ENCODE data around the gene SCYGR1. TPM values are rescaled to one million over a fixed set of nuclear protein-coding genes. Genes with fewer than 3 reads are reported as not detected.

SCYGR1 gene
- total and polyA plus RNA-seq, 2 of the 13 experiments (the other 11 are each of a cell fraction or from before 2014, with no cell fraction given) = not detected

DNA sequence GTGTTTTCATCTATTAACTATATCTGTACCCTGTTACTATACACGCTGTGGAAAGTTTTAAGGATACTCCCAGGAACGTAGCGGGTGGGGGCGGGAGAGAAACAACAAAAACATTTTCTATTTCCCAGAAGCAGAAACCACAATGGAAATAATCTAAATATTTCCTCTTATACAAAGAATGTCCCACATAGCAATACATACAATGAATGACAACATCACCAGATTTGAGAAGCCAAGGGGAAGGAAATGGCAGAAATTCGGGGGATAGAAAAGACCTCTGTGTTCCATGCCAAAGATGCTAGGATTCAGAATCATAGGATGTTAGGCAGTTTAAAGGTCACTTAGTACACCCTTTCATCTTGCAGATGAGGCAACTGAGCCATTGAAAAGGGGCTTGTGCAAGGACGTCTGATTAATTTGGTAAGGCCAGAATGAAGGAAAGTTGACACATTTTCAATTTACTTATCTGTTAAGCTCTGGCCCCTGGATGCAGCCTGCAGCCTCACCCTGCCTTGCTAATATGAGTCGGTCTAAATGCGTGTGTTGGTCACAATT is 41.1 kb upstream of the SCYGR1 start (continued):
- TF ChIP-seq, protein P1, sequence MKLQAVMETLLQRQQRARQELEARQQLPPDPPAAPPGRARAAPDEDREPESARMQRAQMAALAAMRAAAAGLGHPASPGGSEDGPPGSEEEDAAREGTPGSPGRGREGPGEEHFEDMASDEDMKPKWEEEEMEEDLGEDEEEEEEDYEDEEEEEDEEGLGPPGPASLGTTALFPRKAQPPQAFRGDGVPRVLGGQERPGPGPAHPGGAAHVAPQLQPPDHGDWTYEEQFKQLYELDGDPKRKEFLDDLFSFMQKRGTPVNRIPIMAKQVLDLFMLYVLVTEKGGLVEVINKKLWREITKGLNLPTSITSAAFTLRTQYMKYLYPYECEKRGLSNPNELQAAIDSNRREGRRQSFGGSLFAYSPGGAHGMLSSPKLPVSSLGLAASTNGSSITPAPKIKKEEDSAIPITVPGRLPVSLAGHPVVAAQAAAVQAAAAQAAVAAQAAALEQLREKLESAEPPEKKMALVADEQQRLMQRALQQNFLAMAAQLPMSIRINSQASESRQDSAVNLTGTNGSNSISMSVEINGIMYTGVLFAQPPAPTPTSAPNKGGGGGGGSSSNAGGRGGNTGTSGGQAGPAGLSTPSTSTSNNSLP (IDR thresholded peaks at IDR 0.05; ENCODE audit: low read depth, low read length) = peak; percentile 89
- 0 out of 2 replicates have a peak, but pooled peaks have one; percentile 32 for TF ChIP-seq HMG20A (CRISPR knock-in tag; IDR thresholded peaks at IDR 0.05; ENCODE audit: borderline replicate concordance)
- TF ChIP-seq MXD4 (CRISPR knock-in tag; IDR thresholded peaks at IDR 0.05) = no peak
- 0 out of 2 replicates have a peak, but pooled peaks have one; percentile 32 for TF ChIP-seq GFI1 (CRISPR knock-in tag; IDR thresholded peaks at IDR 0.05; ENCODE audit: borderline replicate concordance)
- TF ChIP-seq, protein P2, sequence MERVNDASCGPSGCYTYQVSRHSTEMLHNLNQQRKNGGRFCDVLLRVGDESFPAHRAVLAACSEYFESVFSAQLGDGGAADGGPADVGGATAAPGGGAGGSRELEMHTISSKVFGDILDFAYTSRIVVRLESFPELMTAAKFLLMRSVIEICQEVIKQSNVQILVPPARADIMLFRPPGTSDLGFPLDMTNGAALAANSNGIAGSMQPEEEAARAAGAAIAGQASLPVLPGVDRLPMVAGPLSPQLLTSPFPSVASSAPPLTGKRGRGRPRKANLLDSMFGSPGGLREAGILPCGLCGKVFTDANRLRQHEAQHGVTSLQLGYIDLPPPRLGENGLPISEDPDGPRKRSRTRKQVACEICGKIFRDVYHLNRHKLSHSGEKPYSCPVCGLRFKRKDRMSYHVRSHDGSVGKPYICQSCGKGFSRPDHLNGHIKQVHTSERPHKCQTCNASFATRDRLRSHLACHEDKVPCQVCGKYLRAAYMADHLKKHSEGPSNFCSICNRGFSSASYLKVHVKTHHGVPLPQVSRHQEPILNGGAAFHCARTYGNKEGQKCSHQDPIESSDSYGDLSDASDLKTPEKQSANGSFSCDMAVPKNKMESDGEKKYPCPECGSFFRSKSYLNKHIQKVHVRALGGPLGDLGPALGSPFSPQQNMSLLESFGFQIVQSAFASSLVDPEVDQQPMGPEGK (CRISPR knock-in tag; IDR thresholded peaks at IDR 0.05) = peak; percentile 30; the same call in 1 of the 2 replicates
- TF ChIP-seq ZNF496 (CRISPR knock-in tag; IDR thresholded peaks at IDR 0.05; ENCODE audit: insufficient replicate concordance) = no peak
- no peak for TF ChIP-seq ZC3H4 (CRISPR knock-in tag; IDR thresholded peaks at IDR 0.05; ENCODE audit: borderline replicate concordance)
- TF ChIP-seq, protein P3, sequence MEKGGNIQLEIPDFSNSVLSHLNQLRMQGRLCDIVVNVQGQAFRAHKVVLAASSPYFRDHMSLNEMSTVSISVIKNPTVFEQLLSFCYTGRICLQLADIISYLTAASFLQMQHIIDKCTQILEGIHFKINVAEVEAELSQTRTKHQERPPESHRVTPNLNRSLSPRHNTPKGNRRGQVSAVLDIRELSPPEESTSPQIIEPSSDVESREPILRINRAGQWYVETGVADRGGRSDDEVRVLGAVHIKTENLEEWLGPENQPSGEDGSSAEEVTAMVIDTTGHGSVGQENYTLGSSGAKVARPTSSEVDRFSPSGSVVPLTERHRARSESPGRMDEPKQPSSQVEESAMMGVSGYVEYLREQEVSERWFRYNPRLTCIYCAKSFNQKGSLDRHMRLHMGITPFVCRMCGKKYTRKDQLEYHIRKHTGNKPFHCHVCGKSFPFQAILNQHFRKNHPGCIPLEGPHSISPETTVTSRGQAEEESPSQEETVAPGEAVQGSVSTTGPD (CRISPR knock-in tag; IDR thresholded peaks at IDR 0.05) = peak; percentile 76; the same call in 1 of the 2 replicates
- TF ChIP-seq FOXO1 (CRISPR knock-in tag; IDR thresholded peaks at IDR 0.05) = no peak
- TF ChIP-seq, protein P4, sequence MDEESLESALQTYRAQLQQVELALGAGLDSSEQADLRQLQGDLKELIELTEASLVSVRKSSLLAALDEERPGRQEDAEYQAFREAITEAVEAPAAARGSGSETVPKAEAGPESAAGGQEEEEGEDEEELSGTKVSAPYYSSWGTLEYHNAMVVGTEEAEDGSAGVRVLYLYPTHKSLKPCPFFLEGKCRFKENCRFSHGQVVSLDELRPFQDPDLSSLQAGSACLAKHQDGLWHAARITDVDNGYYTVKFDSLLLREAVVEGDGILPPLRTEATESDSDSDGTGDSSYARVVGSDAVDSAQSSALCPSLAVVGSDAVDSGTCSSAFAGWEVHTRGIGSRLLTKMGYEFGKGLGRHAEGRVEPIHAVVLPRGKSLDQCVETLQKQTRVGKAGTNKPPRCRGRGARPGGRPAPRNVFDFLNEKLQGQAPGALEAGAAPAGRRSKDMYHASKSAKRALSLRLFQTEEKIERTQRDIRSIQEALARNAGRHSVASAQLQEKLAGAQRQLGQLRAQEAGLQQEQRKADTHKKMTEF (CRISPR knock-in tag; IDR thresholded peaks at IDR 0.05) = 0 out of 2 replicates have a peak, but pooled peaks have one; percentile 33
- no peak for TF ChIP-seq PHF20 (CRISPR knock-in tag; IDR thresholded peaks at IDR 0.05)

Measured in HepG2 (cell line).